HG03342 (cell line): Measurements from ENCODE around the gene PLXNB2.

ENCODE experiments used
- ATAC-seq: cut with Tn5 transposase; IDR thresholded peaks from one replicate; pipeline ENCODE4 v1.9.1; 2021; ENCODE audit warnings: mild to moderate bottlenecking, moderate library complexity; ENCODE audit not compliant: unreplicated experiment

The PLXNB2 gene

DNA sequence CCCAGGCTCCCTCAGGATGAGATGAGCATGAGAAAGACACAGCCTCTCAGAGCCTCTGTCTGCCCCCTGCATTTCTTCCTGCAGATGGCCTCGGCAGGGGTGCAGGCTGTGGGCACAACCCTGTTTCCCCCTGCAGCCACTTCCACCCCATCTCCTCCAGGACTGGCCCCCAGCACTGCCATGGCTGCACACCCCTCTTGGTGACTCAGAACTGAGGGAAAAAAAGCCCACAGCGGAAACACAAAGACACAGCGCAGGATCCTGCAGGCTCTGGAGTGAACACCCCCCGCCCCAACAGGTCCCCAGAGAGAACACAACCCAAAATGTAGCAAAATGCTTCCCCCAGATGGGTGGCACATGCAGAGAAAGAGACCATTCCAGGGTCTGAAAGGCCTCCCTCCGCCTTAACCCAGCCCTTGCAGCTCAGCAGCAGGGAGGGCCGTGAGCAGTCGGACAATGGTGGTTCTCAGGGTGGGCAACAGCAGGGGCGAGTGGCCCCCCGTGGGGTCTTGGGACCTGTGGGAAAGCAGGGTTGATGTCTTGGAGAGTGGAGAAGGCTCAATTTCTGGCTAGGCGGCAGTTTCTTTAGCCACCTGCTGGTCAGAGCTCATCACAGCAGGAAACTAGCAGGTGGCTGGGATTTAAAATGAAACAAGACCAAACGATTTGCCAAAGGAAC is 70.6 kb downstream of the PLXNB2 start:
- ATAC-seq: no peak

- no peak for ATAC-seq
These were observed 74.2 kb downstream of the PLXNB2 start for GRCh38 chr22:50233223-50233622.

DNA sequence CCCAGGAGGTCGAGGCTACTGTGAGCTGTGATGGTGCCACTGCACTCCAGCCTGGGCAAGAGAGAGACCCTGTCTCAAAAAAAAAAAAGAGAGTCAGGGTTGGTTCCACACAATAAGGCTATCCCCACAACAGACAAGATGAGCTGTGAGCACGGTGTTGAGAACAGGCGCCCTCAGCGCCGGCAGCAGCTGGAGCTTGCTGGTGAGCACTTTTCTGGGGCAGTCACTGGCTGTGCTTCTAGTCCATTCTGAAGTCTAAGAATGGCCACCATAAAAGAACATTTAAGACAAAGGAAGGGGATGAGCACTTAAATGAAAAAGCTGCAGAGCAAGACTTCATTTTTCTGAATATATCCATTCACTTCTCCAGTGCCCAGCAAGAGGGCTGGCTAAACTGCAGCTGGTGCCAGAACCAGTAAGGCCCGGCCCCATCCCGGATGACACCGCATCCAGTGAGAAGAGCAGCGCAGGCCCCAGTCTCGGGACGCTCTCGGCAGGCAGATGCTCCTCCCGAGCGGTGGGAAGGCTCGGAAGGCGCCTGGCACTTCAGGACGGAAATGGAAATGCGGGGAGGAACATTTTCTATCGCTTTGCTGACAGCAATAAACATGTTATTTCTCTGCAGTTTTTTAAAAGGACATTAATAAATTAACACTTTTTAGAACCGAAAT is 74.8 kb downstream of the PLXNB2 start:
- ATAC-seq: no peak

GRCh38 chr22:50229370-50229769 is 78.1 kb downstream of the PLXNB2 start:
- ATAC-seq: no peak

GRCh38 chr22:50228366-50228765 is 79.1 kb downstream of the PLXNB2 start:
- ATAC-seq: no peak

- no peak for ATAC-seq
These were observed 79.7 kb downstream of the PLXNB2 start for GRCh38 chr22:50227579-50228215.

- ATAC-seq: no peak
These were observed 80.6 kb downstream of the PLXNB2 start for GRCh38 chr22:50226875-50227165.

- ATAC-seq: no peak
These were observed 81.2 kb downstream of the PLXNB2 start for GRCh38 chr22:50226063-50226874.

DNA sequence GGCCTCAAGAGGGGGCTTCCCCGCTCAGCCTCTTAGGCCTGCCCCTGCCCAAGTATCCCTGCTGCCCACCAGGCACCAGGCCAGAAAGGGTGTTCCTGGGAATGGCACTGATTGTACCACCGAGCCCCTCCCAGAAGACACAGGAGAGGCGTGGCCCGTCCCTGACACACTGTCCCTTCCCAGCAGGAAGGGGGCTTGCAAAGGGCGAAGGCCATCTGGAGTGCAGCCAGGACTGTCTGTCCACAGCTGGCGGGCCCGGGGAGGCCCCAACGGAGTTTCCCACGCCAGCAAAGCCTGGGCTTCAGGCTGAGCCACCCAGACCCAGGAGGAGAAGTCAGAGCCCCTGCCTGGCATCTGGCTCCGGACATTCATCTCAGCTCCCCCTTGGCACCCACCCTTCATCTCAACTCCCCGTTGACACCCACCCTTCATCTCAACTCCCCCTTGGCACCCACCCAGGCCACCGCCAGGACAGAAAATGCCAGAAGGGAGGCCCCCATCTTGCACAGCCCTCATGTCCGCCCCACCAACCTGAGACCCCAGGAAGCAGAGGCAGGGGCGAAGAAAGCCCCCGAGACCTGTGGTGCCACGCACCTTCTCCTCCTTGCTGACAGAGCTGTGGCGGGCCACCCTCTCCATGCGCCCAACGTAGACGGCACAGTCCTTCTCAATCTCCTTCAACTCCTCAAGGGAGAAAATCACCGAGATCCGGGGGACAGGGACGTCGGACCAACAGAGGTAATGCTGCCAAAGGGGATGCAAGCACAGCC is 82.1 kb downstream of the PLXNB2 start:
- no peak for ATAC-seq
